Upper lobe of left lung (tissue), 6 donors: ENCODE measurements around the gene FAM187B. TPM values are rescaled to one million over a fixed set of nuclear protein-coding genes. Genes with fewer than 3 reads are reported as not detected.

Experiments used
- ATAC-seq, 2 donors: fragments of 200-7000 bp; cut with Tn5 transposase; one replicate each; pipeline ENCODE4 v1.9.1; 2022; ENCODE audit warnings: mild to moderate bottlenecking in 2 of 2, moderate library complexity in 2 of 2; ENCODE audit not compliant: low FRiP score in 2 of 2
- DNase-seq, 2 donors: peaks; one replicate each; pipeline ENCODE4 v3.0.0-alpha.2; 2019 to 2020
- H3K27ac ChIP-seq, 4 donors: fragments of 200-600 bp; sonication (generic); one replicate each; pipeline ENCODE4 v1.5.1; 2016 to 2019
- H3K27me3 ChIP-seq, 4 donors: fragments of 200-600 bp; sonication (generic); one replicate each; pipeline ENCODE4 v1.5.1; 2017 to 2019
- H3K36me3 ChIP-seq, 4 donors: fragments of 200-600 bp; sonication (generic); one replicate each; pipeline ENCODE4 v1.5.1; 2016 to 2019
- H3K4me1 ChIP-seq, 4 donors: fragments of 200-600 bp; sonication (generic); one replicate each; pipeline ENCODE4 v1.5.1; 2018 to 2019
- H3K4me3 ChIP-seq, 4 donors: fragments of 200-600 bp; sonication (generic); one replicate each; pipeline ENCODE4 v1.5.1; 2017 to 2019; ENCODE audit warnings: mild to moderate bottlenecking in 2 of 4, moderate library complexity in 1 of 4
- H3K9me3 ChIP-seq, 4 donors: fragments of 200-600 bp; sonication (generic); one replicate each; pipeline ENCODE4 v1.5.1; 2018 to 2019
- EP300 ChIP-seq, 4 donors: sonication (generic); formaldehyde crosslinking; IDR thresholded peaks; one replicate each; pipeline ENCODE4 v1.5.1; 2017; ENCODE audit warnings: antibody characterized with exemption in 4 of 4, control low read depth in 2 of 4
- POLR2A ChIP-seq, 4 donors: fragments of 450-650 bp; IDR thresholded peaks; one replicate each; pipeline ENCODE4 v1.5.1; 2016 to 2017; ENCODE audit warnings: antibody characterized with exemption in 4 of 4, mild to moderate bottlenecking in 2 of 4
- POLR2AphosphoS5 ChIP-seq, 2 donors: sonication (generic); formaldehyde crosslinking; IDR thresholded peaks; one replicate each; pipeline ENCODE4 v1.5.1; 2017; ENCODE audit warnings: antibody characterized with exemption in 2 of 2
- WGBS, 2 donors: methylation state at CpG; one replicate each; pipeline ENCODE4 v1.1.5; 2017 to 2018; 5-methylcytosine and 5-hydroxymethylcytosine counted together
- total RNA-seq, 6 donors: library from RNA; depleted of rRNA in 4 of 6; stranded (reverse); fragments of >200 nt in 4 of 6; gene quantifications; one replicate each; pipeline versions ENCODE4 v1.1.0 to v1.2.1, GENCODE V29; 2016 to 2021
- TF ChIP-seq, protein P1 (sequence below), 6 experiments: fragments of 450-650 bp in 4 of 6; fragments of 200-600 bp in 2 of 6; sonication (generic) in 2 of 6; IDR thresholded peaks; one replicate each; pipeline ENCODE4 v1.5.1; 2016 to 2019; ENCODE audit warnings: antibody characterized with exemption in 6 of 6
- donor health status: DM: no; HTN: no; CAD: no; lungs with moderate emphysema.
- donor health status: DM: no; HTN: yes; CAD: no; lungs with severe emphysema.

The FAM187B gene
- total RNA-seq, 6 donors from 2014 or later: not detected

DNA sequence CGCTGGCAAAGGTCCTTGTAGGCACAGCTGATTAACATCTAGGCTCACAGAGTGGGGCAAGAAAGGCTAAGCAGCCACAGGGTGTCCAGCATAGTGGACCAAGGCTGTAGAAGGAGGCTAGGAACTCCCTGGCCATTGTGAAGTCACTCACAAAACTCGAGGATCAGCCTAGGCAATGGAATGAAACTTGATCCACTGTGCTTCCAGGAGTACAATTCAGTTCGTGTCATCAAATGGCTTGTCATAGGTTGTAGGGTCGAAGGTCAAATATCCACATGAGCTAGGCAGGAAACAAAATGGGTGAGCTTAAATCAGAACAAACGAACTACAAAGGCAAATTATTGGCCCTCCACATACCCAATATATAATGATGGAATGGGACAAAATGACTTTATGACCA lies 4.4 kb upstream of the FAM187B start:
- Histone ChIP-seq H3K36me3 (no peaks in the 10 kb centered on the region), H3K9me3 (no peaks in the 10 kb centered on the region), H3K4me3 (no peak overlapping the region), H3K27ac (no peak overlapping the region), H3K27me3 (no peaks in the 10 kb centered on the region), H3K4me1 (no peaks in the 10 kb centered on the region)
- WGBS, 2 donors: 74% methylated on average over 5 of the region's 5 CpGs
- ATAC-seq (no peak), DNase-seq (no peak)
- TF ChIP-seq, protein P1, sequence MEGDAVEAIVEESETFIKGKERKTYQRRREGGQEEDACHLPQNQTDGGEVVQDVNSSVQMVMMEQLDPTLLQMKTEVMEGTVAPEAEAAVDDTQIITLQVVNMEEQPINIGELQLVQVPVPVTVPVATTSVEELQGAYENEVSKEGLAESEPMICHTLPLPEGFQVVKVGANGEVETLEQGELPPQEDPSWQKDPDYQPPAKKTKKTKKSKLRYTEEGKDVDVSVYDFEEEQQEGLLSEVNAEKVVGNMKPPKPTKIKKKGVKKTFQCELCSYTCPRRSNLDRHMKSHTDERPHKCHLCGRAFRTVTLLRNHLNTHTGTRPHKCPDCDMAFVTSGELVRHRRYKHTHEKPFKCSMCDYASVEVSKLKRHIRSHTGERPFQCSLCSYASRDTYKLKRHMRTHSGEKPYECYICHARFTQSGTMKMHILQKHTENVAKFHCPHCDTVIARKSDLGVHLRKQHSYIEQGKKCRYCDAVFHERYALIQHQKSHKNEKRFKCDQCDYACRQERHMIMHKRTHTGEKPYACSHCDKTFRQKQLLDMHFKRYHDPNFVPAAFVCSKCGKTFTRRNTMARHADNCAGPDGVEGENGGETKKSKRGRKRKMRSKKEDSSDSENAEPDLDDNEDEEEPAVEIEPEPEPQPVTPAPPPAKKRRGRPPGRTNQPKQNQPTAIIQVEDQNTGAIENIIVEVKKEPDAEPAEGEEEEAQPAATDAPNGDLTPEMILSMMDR (IDR thresholded peaks at IDR 0.05): no peak
- TF ChIP-seq EP300 (IDR thresholded peaks at IDR 0.05): no peak
- TF ChIP-seq POLR2A (IDR thresholded peaks at IDR 0.05): no peak
- TF ChIP-seq POLR2AphosphoS5 (IDR thresholded peaks at IDR 0.05): no peak

DNA sequence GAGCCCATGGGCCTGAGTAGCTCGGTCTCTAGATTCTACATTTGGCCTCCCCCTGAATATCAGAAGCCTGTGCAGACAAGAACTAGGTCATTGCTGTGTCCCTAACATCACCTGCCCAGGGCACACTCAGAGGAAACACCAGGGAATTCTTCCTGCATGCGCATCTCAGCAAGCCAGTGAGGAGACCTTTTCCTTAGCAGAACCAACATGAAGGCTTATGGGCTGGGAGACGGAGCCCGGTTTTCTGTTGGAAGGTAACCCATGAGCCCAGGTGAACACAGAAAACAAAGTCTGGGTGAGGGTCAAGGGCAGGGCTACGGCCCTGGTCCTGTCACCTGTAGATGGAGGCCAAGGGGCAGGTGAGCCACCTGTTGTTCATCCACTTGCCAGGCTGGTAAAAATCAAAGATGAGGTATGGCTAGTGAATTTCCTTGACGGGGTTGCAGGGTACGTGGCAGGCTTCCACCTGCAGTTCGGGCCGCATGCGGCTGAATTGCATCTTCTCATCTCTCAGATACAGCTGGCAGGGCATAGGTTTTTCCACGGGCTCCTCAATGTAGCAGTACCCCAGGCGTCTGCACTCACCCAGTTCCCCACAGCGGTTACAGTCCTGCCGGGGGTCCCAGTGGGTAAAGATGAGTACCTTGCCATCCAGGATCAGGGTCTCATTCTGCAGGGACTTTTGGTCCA lies 3.6 kb upstream of the FAM187B start:
- ATAC-seq (no peak), DNase-seq (no peak)
- 83 to 88% methylated on average over 8 to 11 of the region's 14 CpGs for whole genome bisulfite sequencing, 2 donors
- Histone ChIP-seq H3K27ac (no peak overlapping the region), H3K9me3 (no peaks in the 10 kb centered on the region), H3K4me3 (no peak overlapping the region), H3K4me1 (no peaks in the 10 kb centered on the region), H3K27me3 (no peaks in the 10 kb centered on the region), H3K36me3 (no peaks in the 10 kb centered on the region)
- TF ChIP-seq EP300 (IDR thresholded peaks at IDR 0.05): no peak
- no peak for TF ChIP-seq POLR2AphosphoS5 (IDR thresholded peaks at IDR 0.05)
- TF ChIP-seq, protein P1 (IDR thresholded peaks at IDR 0.05): no peak
- TF ChIP-seq POLR2A (IDR thresholded peaks at IDR 0.05): no peak

DNA sequence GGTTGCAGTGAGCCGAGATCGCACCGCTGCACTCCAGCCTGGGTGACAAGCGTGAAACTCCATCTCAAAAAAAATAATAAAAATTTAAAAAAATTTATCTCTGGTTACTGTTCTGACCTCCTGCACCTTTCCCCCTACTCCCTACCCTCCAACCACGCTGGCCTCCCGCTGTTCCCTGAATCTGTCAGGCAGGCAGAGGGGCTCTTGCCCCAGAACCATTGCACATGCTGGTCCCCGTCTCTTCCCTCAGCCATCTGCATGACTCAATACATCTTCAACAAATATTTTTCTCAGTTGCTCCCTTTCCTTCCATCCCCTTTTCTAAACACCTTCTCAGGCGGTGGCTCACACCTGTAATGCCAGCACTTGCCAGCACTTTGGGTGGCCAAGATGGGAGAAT lies 1.1 kb upstream of the FAM187B start:
- TF ChIP-seq EP300 (IDR thresholded peaks at IDR 0.05) (no peak), POLR2A (IDR thresholded peaks at IDR 0.05) (no peak), POLR2AphosphoS5 (IDR thresholded peaks at IDR 0.05) (no peak)
- TF ChIP-seq, protein P1 (IDR thresholded peaks at IDR 0.05): no peak
- H3K27ac ChIP-seq: no peak overlapping the region

DNA sequence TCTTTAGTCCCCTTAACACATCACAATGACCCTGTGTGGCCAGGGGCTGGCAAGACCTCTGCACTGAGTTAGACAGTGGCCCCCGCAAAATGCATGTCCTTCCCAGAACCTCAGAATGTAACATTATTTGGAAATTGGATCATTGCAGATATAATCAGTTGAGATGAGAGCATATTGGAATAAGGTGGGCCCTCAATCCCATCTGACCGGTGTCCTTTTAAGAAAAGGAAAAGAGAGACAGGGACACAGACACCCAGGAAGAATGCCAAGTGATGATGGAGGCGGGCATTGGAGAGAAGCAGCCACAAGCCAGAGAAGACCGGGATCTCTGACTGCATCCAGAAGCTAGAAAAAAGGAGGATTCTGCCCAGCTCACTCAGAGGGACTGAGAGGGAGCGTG lies 1.8 kb downstream of the FAM187B start:
- 87 to 92% methylated on average over 5 of the region's 5 CpGs for WGBS, 2 donors

More for the DNA sequence above, 1.1 kb upstream of the FAM187B start:
- no peak overlapping the region for H3K4me3 ChIP-seq
- DNase-seq: no peak
- H3K36me3 ChIP-seq: no peaks in the 10 kb centered on the region
- H3K9me3 ChIP-seq: no peaks in the 10 kb centered on the region
- WGBS, 2 donors: 92 to 95% methylated on average over 8 of the region's 8 CpGs
- H3K4me1 ChIP-seq: peaks cover 0 to 5% (median 4%) of the 10 kb centered on the region in 4 donors
- ATAC-seq: no peak
- no peaks in the 10 kb centered on the region for H3K27me3 ChIP-seq

More for the DNA sequence above, 1.8 kb downstream of the FAM187B start:
- Histone ChIP-seq H3K9me3 (no peaks in the 10 kb centered on the region), H3K27me3 (no peaks in the 10 kb centered on the region), H3K27ac (no peak overlapping the region), H3K4me3 (no peak overlapping the region), H3K36me3 (no peaks in the 10 kb centered on the region), H3K4me1 (peaks cover 0 to 11% (median 7%) of the 10 kb centered on the region in 4 donors)
- DNase-seq (no peak), ATAC-seq (no peak)
- TF ChIP-seq, protein P1 (IDR thresholded peaks at IDR 0.05): no peak
- TF ChIP-seq EP300 (IDR thresholded peaks at IDR 0.05): no peak
